Measurements from ENCODE around the gene APOC1. TPM values are rescaled to one million over a fixed set of nuclear protein-coding genes. Genes with fewer than 3 reads are reported as not detected.
"Not testable (repeated sequence)": the region's sequence is repeated elsewhere in the genome, so short reads cannot be mapped to it uniquely, and the experiment has no call there.

The APOC1 gene
- total RNA-seq (ENCODE audit: low replicate concordance), result 16.1 and 17.6 TPM in 2 replicates

DNA sequence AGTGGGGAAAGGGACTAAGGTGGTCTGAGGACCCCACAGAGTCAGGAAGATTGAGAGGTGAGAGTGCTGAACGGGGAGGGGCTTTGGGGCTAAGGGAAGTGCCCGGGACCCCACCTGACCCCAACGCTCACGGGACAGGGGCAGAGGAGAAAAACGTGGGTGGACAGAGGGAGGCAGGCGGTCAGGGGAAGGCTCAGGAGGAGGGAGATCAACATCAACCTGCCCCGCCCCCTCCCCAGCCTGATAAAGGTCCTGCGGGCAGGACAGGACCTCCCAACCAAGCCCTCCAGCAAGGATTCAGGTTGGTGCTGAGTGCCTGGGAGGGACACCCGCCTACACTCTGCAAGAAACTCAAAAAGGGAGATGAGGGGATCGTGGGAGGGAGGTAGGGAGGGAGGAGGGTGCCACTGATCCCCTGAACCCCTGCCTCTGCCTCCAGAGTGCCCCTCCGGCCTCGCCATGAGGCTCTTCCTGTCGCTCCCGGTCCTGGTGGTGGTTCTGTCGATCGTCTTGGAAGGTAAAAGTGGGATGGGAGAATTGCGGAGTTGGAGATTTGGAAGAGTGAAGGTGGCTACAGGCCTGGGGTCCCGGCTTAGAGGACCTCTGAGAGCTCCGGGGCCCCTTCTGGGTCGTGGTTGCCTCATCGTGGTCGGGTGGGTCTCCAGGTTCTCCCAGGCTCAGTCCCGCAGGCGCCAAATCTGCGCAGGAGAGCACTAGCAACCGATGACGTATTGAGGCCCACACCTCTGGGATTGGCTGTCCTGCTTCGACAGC lies at the start of gene APOC1:
TSS of gene APOC1 (plus strand) at position 176 of the 774 bp plus-strand sequence. CDS start at position 460, 284 bp downstream.
- Histone ChIP-seq H2AFZ (replicated peaks) (peak within 1 kb of the TSS; percentile 86), H3K4me3 (peak within 1 kb of the TSS; percentile 64), H3K4me2 (peak within 1 kb of the TSS; percentile 78), H3F3A (ENCODE audit: low read depth) (peaks cover 14% of the 10 kb centered on the region)
- H3K4me3 Mint-ChIP-seq, result peak within 1 kb of the TSS; percentile 93
- not testable (repeated sequence) for H3K4me1 ChIP-seq; H3K79me2 ChIP-seq (ENCODE audit: low read depth); H3K27ac ChIP-seq; H3K9ac ChIP-seq; H3K27me3 Mint-ChIP-seq (ENCODE audit: insufficient read depth, low read depth); H3K9me3 Mint-ChIP-seq; H3K9me3 ChIP-seq (ENCODE audit: low read depth); H3K27me3 ChIP-seq; H4K20me1 ChIP-seq (ENCODE audit: low read depth); H3K36me3 ChIP-seq; H3K36me3 Mint-ChIP-seq
- H3K4me1 Mint-ChIP-seq, result peaks cover 27% of the 10 kb centered on the region
- peak within 1 kb of the TSS; percentile 98 for H3K27ac Mint-ChIP-seq
- peak; percentile 94 for DNase-seq (ENCODE audit: low spot score)

- H3K79me2 ChIP-seq (ENCODE audit: low read depth), result peaks cover 48% of the 10 kb centered on the region
- no peaks in the 10 kb centered on the region for H3K27me3 ChIP-seq
- H3K27ac Mint-ChIP-seq, result peak overlapping the region; percentile 53
- peaks cover 38% of the 10 kb centered on the region for H3K36me3 Mint-ChIP-seq
- DNase-seq (ENCODE audit: low spot score), result no peak
- TF ChIP-seq, protein P1, sequence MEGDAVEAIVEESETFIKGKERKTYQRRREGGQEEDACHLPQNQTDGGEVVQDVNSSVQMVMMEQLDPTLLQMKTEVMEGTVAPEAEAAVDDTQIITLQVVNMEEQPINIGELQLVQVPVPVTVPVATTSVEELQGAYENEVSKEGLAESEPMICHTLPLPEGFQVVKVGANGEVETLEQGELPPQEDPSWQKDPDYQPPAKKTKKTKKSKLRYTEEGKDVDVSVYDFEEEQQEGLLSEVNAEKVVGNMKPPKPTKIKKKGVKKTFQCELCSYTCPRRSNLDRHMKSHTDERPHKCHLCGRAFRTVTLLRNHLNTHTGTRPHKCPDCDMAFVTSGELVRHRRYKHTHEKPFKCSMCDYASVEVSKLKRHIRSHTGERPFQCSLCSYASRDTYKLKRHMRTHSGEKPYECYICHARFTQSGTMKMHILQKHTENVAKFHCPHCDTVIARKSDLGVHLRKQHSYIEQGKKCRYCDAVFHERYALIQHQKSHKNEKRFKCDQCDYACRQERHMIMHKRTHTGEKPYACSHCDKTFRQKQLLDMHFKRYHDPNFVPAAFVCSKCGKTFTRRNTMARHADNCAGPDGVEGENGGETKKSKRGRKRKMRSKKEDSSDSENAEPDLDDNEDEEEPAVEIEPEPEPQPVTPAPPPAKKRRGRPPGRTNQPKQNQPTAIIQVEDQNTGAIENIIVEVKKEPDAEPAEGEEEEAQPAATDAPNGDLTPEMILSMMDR (IDR thresholded peaks at IDR 0.05), result no peak
- TF ChIP-seq EZH2phosphoT487 (IDR thresholded peaks at IDR 0.05) (no peak), EZH2 (IDR thresholded peaks at IDR 0.05) (no peak)
- peaks cover 54% of the 10 kb centered on the region for H4K20me1 ChIP-seq (ENCODE audit: low read depth)
- H3K27me3 Mint-ChIP-seq (ENCODE audit: insufficient read depth, low read depth), result no peaks in the 10 kb centered on the region
- no peaks in the 10 kb centered on the region for H3K36me3 ChIP-seq
- no peak overlapping the region for H3K9ac ChIP-seq
- H3K4me2 ChIP-seq, result no peak overlapping the region
- no peaks in the 10 kb centered on the region for H3K4me1 Mint-ChIP-seq
- H3K4me3 Mint-ChIP-seq, result peak overlapping the region; percentile 48
- no peak overlapping the region for H2AFZ ChIP-seq (replicated peaks)
- H3F3A ChIP-seq (ENCODE audit: low read depth), result no peaks in the 10 kb centered on the region
- H3K27ac ChIP-seq, result no peak overlapping the region
- H3K9me3 Mint-ChIP-seq, result no peaks in the 10 kb centered on the region
- no peak overlapping the region for H3K4me3 ChIP-seq
- H3K9me3 ChIP-seq (ENCODE audit: low read depth), result no peaks in the 10 kb centered on the region
- no peaks in the 10 kb centered on the region for H3K4me1 ChIP-seq
Observed at GRCh38 chr19:44865196-44865767, 49.1 kb upstream of the APOC1 start.

- H3F3A ChIP-seq (ENCODE audit: low read depth), result no peaks in the 10 kb centered on the region
- no peak overlapping the region for H3K27ac ChIP-seq
- DNase-seq (ENCODE audit: low spot score), result no peak
- peaks cover 48% of the 10 kb centered on the region for H4K20me1 ChIP-seq (ENCODE audit: low read depth)
- H3K36me3 Mint-ChIP-seq, result peaks cover 31% of the 10 kb centered on the region
- no peak overlapping the region for H3K27ac Mint-ChIP-seq
- H3K9me3 ChIP-seq (ENCODE audit: low read depth), result no peaks in the 10 kb centered on the region
- no peak overlapping the region for H3K9ac ChIP-seq
- no peaks in the 10 kb centered on the region for H3K9me3 Mint-ChIP-seq
- H3K4me1 Mint-ChIP-seq, result no peaks in the 10 kb centered on the region
- no peaks in the 10 kb centered on the region for H3K27me3 ChIP-seq
- no peak overlapping the region for H3K4me3 Mint-ChIP-seq
- H3K4me2 ChIP-seq, result no peak overlapping the region
- H3K79me2 ChIP-seq (ENCODE audit: low read depth), result peaks cover 34% of the 10 kb centered on the region
- no peaks in the 10 kb centered on the region for H3K4me1 ChIP-seq
- H3K27me3 Mint-ChIP-seq (ENCODE audit: insufficient read depth, low read depth), result no peaks in the 10 kb centered on the region
- no peak overlapping the region for H2AFZ ChIP-seq (replicated peaks)
- no peak overlapping the region for H3K4me3 ChIP-seq
- no peaks in the 10 kb centered on the region for H3K36me3 ChIP-seq
- TF ChIP-seq EZH2 (IDR thresholded peaks at IDR 0.05) (no peak), EZH2phosphoT487 (IDR thresholded peaks at IDR 0.05) (no peak)
- TF ChIP-seq, protein P1 (IDR thresholded peaks at IDR 0.05), result no peak
Observed at GRCh38 chr19:44866664-44867063, 47.7 kb upstream of the APOC1 start.

- no peaks in the 10 kb centered on the region for H3K27me3 ChIP-seq
- H3K36me3 ChIP-seq, result no peaks in the 10 kb centered on the region
- H3K27ac Mint-ChIP-seq, result no peak overlapping the region
Observed at GRCh38 chr19:44867578-44867977, 46.8 kb upstream of the APOC1 start.

More at GRCh38 chr19:44867578-44867977, 46.8 kb upstream of the APOC1 start:
- TF ChIP-seq EZH2phosphoT487 (IDR thresholded peaks at IDR 0.05), result no peak
- no peak for TF ChIP-seq EZH2 (IDR thresholded peaks at IDR 0.05)
- TF ChIP-seq, protein P1 (IDR thresholded peaks at IDR 0.05), result no peak
- no peak overlapping the region for H3K9ac ChIP-seq
- H3K27ac ChIP-seq, result no peak overlapping the region
- H3K4me1 Mint-ChIP-seq, result no peaks in the 10 kb centered on the region
- peaks cover 27% of the 10 kb centered on the region for H3K79me2 ChIP-seq (ENCODE audit: low read depth)
- H4K20me1 ChIP-seq (ENCODE audit: low read depth), result peaks cover 50% of the 10 kb centered on the region
- H3K36me3 Mint-ChIP-seq, result peaks cover 34% of the 10 kb centered on the region
- H3K9me3 Mint-ChIP-seq, result no peaks in the 10 kb centered on the region
- no peaks in the 10 kb centered on the region for H3K27me3 Mint-ChIP-seq (ENCODE audit: insufficient read depth, low read depth)
- H2AFZ ChIP-seq (replicated peaks), result no peak overlapping the region
- no peaks in the 10 kb centered on the region for H3F3A ChIP-seq (ENCODE audit: low read depth)
- no peak overlapping the region for H3K4me3 ChIP-seq
- H3K4me1 ChIP-seq, result no peaks in the 10 kb centered on the region
- no peak overlapping the region for H3K4me3 Mint-ChIP-seq
- H3K9me3 ChIP-seq (ENCODE audit: low read depth), result no peaks in the 10 kb centered on the region
- H3K4me2 ChIP-seq, result no peak overlapping the region
- no peak for DNase-seq (ENCODE audit: low spot score)
